ENCODE data around the gene MME.

- TF ChIP-seq, protein P1, sequence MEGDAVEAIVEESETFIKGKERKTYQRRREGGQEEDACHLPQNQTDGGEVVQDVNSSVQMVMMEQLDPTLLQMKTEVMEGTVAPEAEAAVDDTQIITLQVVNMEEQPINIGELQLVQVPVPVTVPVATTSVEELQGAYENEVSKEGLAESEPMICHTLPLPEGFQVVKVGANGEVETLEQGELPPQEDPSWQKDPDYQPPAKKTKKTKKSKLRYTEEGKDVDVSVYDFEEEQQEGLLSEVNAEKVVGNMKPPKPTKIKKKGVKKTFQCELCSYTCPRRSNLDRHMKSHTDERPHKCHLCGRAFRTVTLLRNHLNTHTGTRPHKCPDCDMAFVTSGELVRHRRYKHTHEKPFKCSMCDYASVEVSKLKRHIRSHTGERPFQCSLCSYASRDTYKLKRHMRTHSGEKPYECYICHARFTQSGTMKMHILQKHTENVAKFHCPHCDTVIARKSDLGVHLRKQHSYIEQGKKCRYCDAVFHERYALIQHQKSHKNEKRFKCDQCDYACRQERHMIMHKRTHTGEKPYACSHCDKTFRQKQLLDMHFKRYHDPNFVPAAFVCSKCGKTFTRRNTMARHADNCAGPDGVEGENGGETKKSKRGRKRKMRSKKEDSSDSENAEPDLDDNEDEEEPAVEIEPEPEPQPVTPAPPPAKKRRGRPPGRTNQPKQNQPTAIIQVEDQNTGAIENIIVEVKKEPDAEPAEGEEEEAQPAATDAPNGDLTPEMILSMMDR (IDR thresholded peaks at IDR 0.05; ENCODE audit: insufficient read depth, low read depth, low read length) = no peak
- TF ChIP-seq EZH2 (IDR thresholded peaks at IDR 0.05; ENCODE audit: insufficient read depth, low read length) = no peak
These were observed 89.1 kb downstream of the MME start for GRCh38 chr3:155169197-155169596.

Data from astrocyte (in vitro differentiated cells and primary cell).